ENCODE results near the gene PCYT1A. TPM values are rescaled to one million over a fixed set of nuclear protein-coding genes. Genes with fewer than 3 reads are reported as not detected.

PCYT1A gene
- polyA plus RNA-seq, 1 donor (not counting 4 experiments of a cell fraction or from before 2014, with no cell fraction given), result 108 TPM

DNA sequence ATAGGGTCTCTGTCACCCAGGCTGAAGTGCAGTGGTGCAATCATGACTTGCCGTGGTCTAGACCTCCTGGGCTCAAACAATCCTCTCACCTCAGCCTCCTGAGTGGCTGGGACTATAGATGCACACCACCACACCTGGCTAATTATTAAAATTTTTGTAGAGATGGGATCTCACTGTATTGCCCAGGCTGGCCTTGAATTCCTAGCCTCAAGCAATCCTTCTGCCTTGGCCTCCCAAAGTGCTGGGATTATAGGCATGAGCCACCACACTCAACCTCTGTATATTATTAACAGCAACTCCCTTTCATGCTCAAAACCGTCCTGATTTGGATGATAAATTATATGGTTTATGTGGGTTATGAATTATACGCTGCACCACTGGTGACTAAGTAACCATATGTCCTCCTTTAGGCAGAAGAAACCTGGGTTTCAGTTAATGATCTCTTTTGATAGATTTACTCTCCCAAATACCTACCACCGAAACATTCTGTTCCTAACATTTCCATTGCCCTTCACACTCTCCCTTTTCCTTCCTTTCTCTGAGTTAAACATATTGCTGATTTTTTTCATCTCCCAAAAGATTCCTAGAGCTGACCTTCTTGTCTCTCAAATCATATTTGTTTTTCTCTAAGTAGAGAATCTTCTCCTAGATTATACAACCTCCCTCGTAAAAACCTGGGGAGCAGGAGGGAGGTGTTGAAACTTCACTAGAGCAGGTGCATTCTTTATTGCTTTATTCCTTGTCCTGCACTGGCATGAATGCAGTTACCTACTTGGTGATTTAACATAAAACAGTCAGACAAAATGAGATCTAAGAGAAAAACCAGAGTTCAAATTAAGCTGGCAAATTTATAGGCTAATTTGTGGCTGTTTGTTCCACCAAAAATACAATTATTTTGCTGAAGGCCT lies 32.9 kb downstream of the PCYT1A start:
- no peaks in the 10 kb centered on the region for H3K4me1 ChIP-seq (ENCODE audit: control insufficient read depth, extremely low read depth, insufficient read depth, low read length)
- no peak overlapping the region for H3K4me2 ChIP-seq (ENCODE audit: control insufficient read depth, extremely low read depth, insufficient read depth, low read depth, low read length)
- no peaks in the 10 kb centered on the region for H3K9me1 ChIP-seq (ENCODE audit: control insufficient read depth, extremely low read depth, insufficient read depth, low read length)
- no peak overlapping the region for H3K9ac ChIP-seq (ENCODE audit: control insufficient read depth, extremely low read depth, insufficient read depth, low read length)
- DNase-seq (ENCODE audit: low read depth, low spot score) (no peak), FAIRE-seq (no peak)
- no peaks in the 10 kb centered on the region for H3K27me3 ChIP-seq (ENCODE audit: control insufficient read depth, extremely low read depth, insufficient read depth, low read length)
- H3K4me3 ChIP-seq (ENCODE audit: control insufficient read depth in 2 of 3, extremely low read depth in 1 of 3, insufficient read depth in 2 of 3, low read depth in 1 of 3, low read length in 3 of 3), result no peak overlapping the region
- H2AFZ ChIP-seq (ENCODE audit: control insufficient read depth, low read length), result no peak overlapping the region
- peaks cover 15% of the 10 kb centered on the region for H3K79me2 ChIP-seq (ENCODE audit: control insufficient read depth, insufficient read depth, low read length)
- H3K36me3 ChIP-seq (ENCODE audit: control insufficient read depth in 2 of 2, extremely low read depth in 1 of 2, insufficient read depth in 2 of 2, low read length in 2 of 2), result peaks cover 4 to 15% of the 10 kb centered on the region in 2 experiments
- no peak overlapping the region for H3K27ac ChIP-seq (ENCODE audit: control insufficient read depth, insufficient read depth, low read length)
- no peak for TF ChIP-seq EZH2 (IDR thresholded peaks at IDR 0.05; ENCODE audit: low read length)
- TF ChIP-seq, protein P1, sequence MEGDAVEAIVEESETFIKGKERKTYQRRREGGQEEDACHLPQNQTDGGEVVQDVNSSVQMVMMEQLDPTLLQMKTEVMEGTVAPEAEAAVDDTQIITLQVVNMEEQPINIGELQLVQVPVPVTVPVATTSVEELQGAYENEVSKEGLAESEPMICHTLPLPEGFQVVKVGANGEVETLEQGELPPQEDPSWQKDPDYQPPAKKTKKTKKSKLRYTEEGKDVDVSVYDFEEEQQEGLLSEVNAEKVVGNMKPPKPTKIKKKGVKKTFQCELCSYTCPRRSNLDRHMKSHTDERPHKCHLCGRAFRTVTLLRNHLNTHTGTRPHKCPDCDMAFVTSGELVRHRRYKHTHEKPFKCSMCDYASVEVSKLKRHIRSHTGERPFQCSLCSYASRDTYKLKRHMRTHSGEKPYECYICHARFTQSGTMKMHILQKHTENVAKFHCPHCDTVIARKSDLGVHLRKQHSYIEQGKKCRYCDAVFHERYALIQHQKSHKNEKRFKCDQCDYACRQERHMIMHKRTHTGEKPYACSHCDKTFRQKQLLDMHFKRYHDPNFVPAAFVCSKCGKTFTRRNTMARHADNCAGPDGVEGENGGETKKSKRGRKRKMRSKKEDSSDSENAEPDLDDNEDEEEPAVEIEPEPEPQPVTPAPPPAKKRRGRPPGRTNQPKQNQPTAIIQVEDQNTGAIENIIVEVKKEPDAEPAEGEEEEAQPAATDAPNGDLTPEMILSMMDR (optimal IDR thresholded peaks at IDR 0.05 in 1 of 3, IDR thresholded peaks at IDR 0.05 in 1 of 3, conservative IDR thresholded peaks at IDR 0.05 in 1 of 3; ENCODE audit: extremely low read depth in 1 of 3, insufficient read depth in 2 of 3, low read length in 3 of 3), result no peak
- H4K20me1 ChIP-seq (ENCODE audit: control insufficient read depth, extremely low read depth, insufficient read depth, low read length), result no peaks in the 10 kb centered on the region
- no peaks in the 10 kb centered on the region for H3K9me3 ChIP-seq (ENCODE audit: control insufficient read depth, low read depth, low read length)
- dilution Hi-C loops (cut with MboI; ENCODE audit: extremely low pct_ligation_motif_present, low sequenced_read_pairs), result loop anchor here (25.0 kb wide), 1 partner anchor 258 kb away; the partner anchor contains the start of genes RNF168 and SMCO1

DNA sequence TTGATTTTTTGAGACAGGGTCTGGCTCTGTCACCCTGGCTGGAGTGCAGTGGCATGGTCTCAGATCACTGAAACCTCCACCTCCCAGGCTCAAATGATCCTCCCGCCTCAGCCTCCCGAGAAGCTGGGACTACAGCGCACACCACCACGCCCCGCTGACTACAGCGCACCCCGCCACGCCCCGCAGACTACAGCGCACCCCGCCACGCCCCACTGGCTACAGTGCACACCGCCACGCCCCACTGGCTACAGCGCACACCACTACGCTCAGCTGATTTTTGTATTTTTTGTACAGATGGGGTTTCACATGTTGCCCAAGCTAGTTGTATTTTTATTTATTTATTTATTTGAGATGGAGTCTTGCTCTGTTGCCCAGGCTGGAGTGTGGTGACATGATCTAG lies 35.6 kb downstream of the PCYT1A start:
- H3K27me3 ChIP-seq (ENCODE audit: control insufficient read depth, extremely low read depth, insufficient read depth, low read length), result no peaks in the 10 kb centered on the region
- TF ChIP-seq, protein P1 (optimal IDR thresholded peaks at IDR 0.05 in 1 of 3, IDR thresholded peaks at IDR 0.05 in 1 of 3, conservative IDR thresholded peaks at IDR 0.05 in 1 of 3; ENCODE audit: extremely low read depth in 1 of 3, insufficient read depth in 2 of 3, low read length in 3 of 3), result no peak
- TF ChIP-seq EZH2 (IDR thresholded peaks at IDR 0.05; ENCODE audit: low read length), result no peak
- H3K9me3 ChIP-seq (ENCODE audit: control insufficient read depth, low read depth, low read length), result no peaks in the 10 kb centered on the region
- H3K4me2 ChIP-seq (ENCODE audit: control insufficient read depth, extremely low read depth, insufficient read depth, low read depth, low read length), result no peak overlapping the region
- H3K9me1 ChIP-seq (ENCODE audit: control insufficient read depth, extremely low read depth, insufficient read depth, low read length), result no peaks in the 10 kb centered on the region
- DNase-seq (ENCODE audit: low read depth, low spot score), result no peak
- H3K4me3 ChIP-seq (ENCODE audit: control insufficient read depth in 2 of 3, extremely low read depth in 1 of 3, insufficient read depth in 2 of 3, low read depth in 1 of 3, low read length in 3 of 3), result no peak overlapping the region
- peaks cover 20% of the 10 kb centered on the region for H3K79me2 ChIP-seq (ENCODE audit: control insufficient read depth, insufficient read depth, low read length)
- H4K20me1 ChIP-seq (ENCODE audit: control insufficient read depth, extremely low read depth, insufficient read depth, low read length), result no peaks in the 10 kb centered on the region
- H3K9ac ChIP-seq (ENCODE audit: control insufficient read depth, extremely low read depth, insufficient read depth, low read length), result no peak overlapping the region
- H2AFZ ChIP-seq (ENCODE audit: control insufficient read depth, low read length), result no peak overlapping the region
- no peak overlapping the region for H3K27ac ChIP-seq (ENCODE audit: control insufficient read depth, insufficient read depth, low read length)
- peaks cover 16 to 24% of the 10 kb centered on the region in 2 experiments for H3K36me3 ChIP-seq (ENCODE audit: control insufficient read depth in 2 of 2, extremely low read depth in 1 of 2, insufficient read depth in 2 of 2, low read length in 2 of 2)
- dilution Hi-C loops (cut with MboI; ENCODE audit: extremely low pct_ligation_motif_present, low sequenced_read_pairs), result loop anchor here (25.0 kb wide), 1 partner anchor 260 kb away; the partner anchor contains the start of genes RNF168 and SMCO1
- no peak for FAIRE-seq
- no peaks in the 10 kb centered on the region for H3K4me1 ChIP-seq (ENCODE audit: control insufficient read depth, extremely low read depth, insufficient read depth, low read length)

All from keratinocyte (primary cell).